GM18505 (cell line): Measurements from ENCODE around the gene NDFIP2.

Experiments
- ATAC-seq: cut with Tn5 transposase; IDR thresholded peaks from one replicate; pipeline ENCODE4 v1.9.1; 2021; ENCODE audit not compliant: unreplicated experiment
- POLR2A ChIP-seq: IDR thresholded peaks from 4 replicates; pipeline ENCODE4 v1.6.1; 2011; ENCODE audit warnings: borderline replicate concordance; ENCODE audit not compliant: insufficient read depth, insufficient read length; ENCODE audit errors: extremely low read depth

NDFIP2 gene

GRCh38 chr13:79452239-79452913, 28.6 kb upstream of the NDFIP2 start:
- ATAC-seq = no peak
- no peak for TF ChIP-seq POLR2A

- ATAC-seq = no peak
- TF ChIP-seq POLR2A = no peak
Observed at GRCh38 chr13:79455331-79455730, 25.6 kb upstream of the NDFIP2 start.

GRCh38 chr13:79456051-79456450, 24.9 kb upstream of the NDFIP2 start:
- TF ChIP-seq POLR2A = no peak
- ATAC-seq = no peak

- TF ChIP-seq POLR2A = no peak
- ATAC-seq = no peak
Observed at GRCh38 chr13:79456656-79457365, 24.1 kb upstream of the NDFIP2 start.

GRCh38 chr13:79457390-79457789, 23.6 kb upstream of the NDFIP2 start:
- no peak for ATAC-seq
- TF ChIP-seq POLR2A = no peak

- ATAC-seq = no peak
- no peak for TF ChIP-seq POLR2A
Observed at GRCh38 chr13:79457948-79458347, 23.0 kb upstream of the NDFIP2 start.

GRCh38 chr13:79458436-79458835, 22.5 kb upstream of the NDFIP2 start:
- TF ChIP-seq POLR2A = no peak
- ATAC-seq = no peak

GRCh38 chr13:79459906-79460305, 21.0 kb upstream of the NDFIP2 start:
- ATAC-seq = no peak
- TF ChIP-seq POLR2A = no peak

GRCh38 chr13:79462895-79463294, 18.1 kb upstream of the NDFIP2 start:
- no peak for TF ChIP-seq POLR2A
- ATAC-seq = no peak

GRCh38 chr13:79463604-79464003, 17.4 kb upstream of the NDFIP2 start:
- no peak for TF ChIP-seq POLR2A
- no peak for ATAC-seq

GRCh38 chr13:79466872-79467271, 14.1 kb upstream of the NDFIP2 start:
- TF ChIP-seq POLR2A = no peak
- ATAC-seq = no peak

- TF ChIP-seq POLR2A = no peak
- ATAC-seq = no peak
Observed at GRCh38 chr13:79468402-79468801, 12.6 kb upstream of the NDFIP2 start.

GRCh38 chr13:79468819-79469218, 12.1 kb upstream of the NDFIP2 start:
- ATAC-seq = peak; percentile 85
- no peak for TF ChIP-seq POLR2A

GRCh38 chr13:79469608-79470007, 11.3 kb upstream of the NDFIP2 start:
- no peak for TF ChIP-seq POLR2A
- ATAC-seq = no peak
